Measurements from ENCODE around the gene MCAM. TPM values are rescaled to one million over a fixed set of nuclear protein-coding genes. Genes with fewer than 3 reads are reported as not detected.

MCAM gene
- total RNA-seq, 2 experiments from 2014 or later: 0.69 to 1.3 TPM

GRCh38 chr11:119341222-119342022 is 24.5 kb upstream of the MCAM start:
- BruUV-seq (replicated peaks): no TSS peak
- peaks cover 3% of the 10 kb centered on the region; the same call in 1 of the 2 replicates for H3K36me3 ChIP-seq (ENCODE audit: insufficient read depth, low read length)
- POLR2A ChIA-PET: interaction anchor here (0.8 kb wide), 1 partner anchor 64 kb away, joined by 4 read pairs; no protein-coding TSS in a partner anchor
- intact Hi-C loops (cut with micrococcal nuclease; ENCODE audit: unreplicated experiment): no loop called here
- H3K79me2 ChIP-seq (ENCODE audit: insufficient read depth, low read depth, low read length): no peaks in the 10 kb centered on the region
- H3K27ac ChIP-seq (ENCODE audit: low read depth, low read length, poor library complexity, severe bottlenecking): no peak overlapping the region
- H4K20me1 ChIP-seq (ENCODE audit: insufficient read depth, low read length): no peaks in the 10 kb centered on the region
- no peaks in the 10 kb centered on the region for H3K9me3 ChIP-seq (ENCODE audit: low read length)
- no peaks in the 10 kb centered on the region for H3K9me2 ChIP-seq (ENCODE audit: insufficient read depth, low read length)
- CTCF ChIA-PET (ENCODE audit: unreplicated experiment): interaction anchor here (1.1 to 1.3 kb wide), 2 partner anchors 9 to 15 kb away, joined by 4 to 6 read pairs; no protein-coding TSS in a partner anchor
- peaks cover 33% of the 10 kb centered on the region for H3K4me1 ChIP-seq (ENCODE audit: insufficient read depth, low read length, poor library complexity, severe bottlenecking)
- H2AFZ ChIP-seq (ENCODE audit: low read length): no peak overlapping the region
- no peak for DNase-seq (ENCODE audit: low spot score)
- TF ChIP-seq EZH2phosphoT487 (IDR thresholded peaks at IDR 0.05; ENCODE audit: borderline replicate concordance, low read depth, low read length): no peak
- TF ChIP-seq, protein P1, sequence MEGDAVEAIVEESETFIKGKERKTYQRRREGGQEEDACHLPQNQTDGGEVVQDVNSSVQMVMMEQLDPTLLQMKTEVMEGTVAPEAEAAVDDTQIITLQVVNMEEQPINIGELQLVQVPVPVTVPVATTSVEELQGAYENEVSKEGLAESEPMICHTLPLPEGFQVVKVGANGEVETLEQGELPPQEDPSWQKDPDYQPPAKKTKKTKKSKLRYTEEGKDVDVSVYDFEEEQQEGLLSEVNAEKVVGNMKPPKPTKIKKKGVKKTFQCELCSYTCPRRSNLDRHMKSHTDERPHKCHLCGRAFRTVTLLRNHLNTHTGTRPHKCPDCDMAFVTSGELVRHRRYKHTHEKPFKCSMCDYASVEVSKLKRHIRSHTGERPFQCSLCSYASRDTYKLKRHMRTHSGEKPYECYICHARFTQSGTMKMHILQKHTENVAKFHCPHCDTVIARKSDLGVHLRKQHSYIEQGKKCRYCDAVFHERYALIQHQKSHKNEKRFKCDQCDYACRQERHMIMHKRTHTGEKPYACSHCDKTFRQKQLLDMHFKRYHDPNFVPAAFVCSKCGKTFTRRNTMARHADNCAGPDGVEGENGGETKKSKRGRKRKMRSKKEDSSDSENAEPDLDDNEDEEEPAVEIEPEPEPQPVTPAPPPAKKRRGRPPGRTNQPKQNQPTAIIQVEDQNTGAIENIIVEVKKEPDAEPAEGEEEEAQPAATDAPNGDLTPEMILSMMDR (conservative IDR thresholded peaks at IDR 0.05; ENCODE audit: low read length): no peak
- no peak overlapping the region for H3K4me2 ChIP-seq (ENCODE audit: low read length)
- H3K4me3 ChIP-seq (ENCODE audit: low read depth, low read length, poor library complexity, severe bottlenecking): no peak overlapping the region

GRCh38 chr11:119340335-119341221 is 23.6 kb upstream of the MCAM start, which contains the start of gene C1QTNF5:
C1QTNF5 (minus strand) TSS chr11:119340883; CDS start chr11:119340397, 486 bp downstream.
- Histone ChIP-seq H3K4me1 (ENCODE audit: insufficient read depth, low read length, poor library complexity, severe bottlenecking) (peaks cover 34% of the 10 kb centered on the region), H3K4me3 (ENCODE audit: low read depth, low read length, poor library complexity, severe bottlenecking) (no peak within 1 kb of the TSS), H2AFZ (ENCODE audit: low read length) (no peak within 1 kb of the TSS), H3K27ac (ENCODE audit: low read depth, low read length, poor library complexity, severe bottlenecking) (no peak within 1 kb of the TSS), H3K4me2 (ENCODE audit: low read length) (no peak within 1 kb of the TSS), H3K9me3 (ENCODE audit: low read length) (no peaks in the 10 kb centered on the region), H4K20me1 (ENCODE audit: insufficient read depth, low read length) (no peaks in the 10 kb centered on the region), H3K36me3 (ENCODE audit: insufficient read depth, low read length) (peaks cover 6% of the 10 kb centered on the region; the same call in 1 of the 2 replicates), H3K9me2 (ENCODE audit: insufficient read depth, low read length) (no peaks in the 10 kb centered on the region), H3K79me2 (ENCODE audit: insufficient read depth, low read depth, low read length) (no peaks in the 10 kb centered on the region; the same call in 1 of the 2 replicates)
- POLR2A ChIA-PET: interaction anchor here (0.6 to 0.8 kb wide), 2 partner anchors 27 to 63 kb away, joined by 3 to 4 read pairs; no protein-coding TSS in a partner anchor
- no peak for TF ChIP-seq EZH2phosphoT487 (IDR thresholded peaks at IDR 0.05; ENCODE audit: borderline replicate concordance, low read depth, low read length)
- TF ChIP-seq, protein P1 (conservative IDR thresholded peaks at IDR 0.05; ENCODE audit: low read length): no peak
- no TSS peak for BruUV-seq (replicated peaks)
- no peak for DNase-seq (ENCODE audit: low spot score)
- intact Hi-C loops (cut with micrococcal nuclease; ENCODE audit: unreplicated experiment): no loop called here
- CTCF ChIA-PET (ENCODE audit: unreplicated experiment): interaction anchor here (1.0 to 1.3 kb wide), 3 partner anchors 10 to 36 kb away, joined by 4 to 6 read pairs (median 4); no protein-coding TSS in a partner anchor

Measured in OCI-LY7 (cell line).